T1000 (cell line): ENCODE results near the gene ATP9A.

Experiments
- DNase-seq: peaks from one replicate; lab custom pipeline; 2025; ENCODE audit warnings: mixed read lengths; lab: John Stamatoyannopoulos, UW

Gene ATP9A

DNA sequence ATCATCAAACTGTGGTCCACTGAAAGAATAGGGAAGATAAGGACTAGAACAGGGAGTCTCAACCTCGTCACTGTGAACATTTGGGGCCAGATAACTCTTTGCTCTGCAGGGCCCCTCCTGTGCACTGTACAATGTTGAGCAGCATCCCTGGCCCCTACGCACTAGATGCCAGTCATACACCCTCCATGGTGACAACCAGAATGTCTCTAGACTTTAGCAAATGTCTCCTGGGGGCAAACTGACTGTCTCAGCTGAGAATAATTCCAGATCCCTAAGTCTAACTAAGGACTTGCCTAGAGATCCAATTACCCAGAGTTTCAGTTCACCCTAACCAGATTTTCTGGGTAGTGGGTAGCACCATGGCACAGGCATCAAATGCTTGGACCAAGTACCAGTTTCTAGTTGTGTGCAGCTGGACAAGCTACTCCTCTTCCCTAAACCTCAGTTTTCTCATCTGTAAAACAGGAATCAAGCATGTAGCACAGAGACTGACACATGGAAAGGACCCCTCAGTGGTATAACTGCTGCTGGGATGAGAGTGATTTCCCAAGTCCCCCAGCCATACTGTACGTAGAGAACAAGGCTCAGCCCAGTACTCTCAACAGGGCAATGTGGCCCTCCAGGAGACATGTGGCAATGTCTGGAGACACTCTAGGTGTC lies 138.7 kb downstream of the ATP9A start:
- DNase-seq: no peak

DNA sequence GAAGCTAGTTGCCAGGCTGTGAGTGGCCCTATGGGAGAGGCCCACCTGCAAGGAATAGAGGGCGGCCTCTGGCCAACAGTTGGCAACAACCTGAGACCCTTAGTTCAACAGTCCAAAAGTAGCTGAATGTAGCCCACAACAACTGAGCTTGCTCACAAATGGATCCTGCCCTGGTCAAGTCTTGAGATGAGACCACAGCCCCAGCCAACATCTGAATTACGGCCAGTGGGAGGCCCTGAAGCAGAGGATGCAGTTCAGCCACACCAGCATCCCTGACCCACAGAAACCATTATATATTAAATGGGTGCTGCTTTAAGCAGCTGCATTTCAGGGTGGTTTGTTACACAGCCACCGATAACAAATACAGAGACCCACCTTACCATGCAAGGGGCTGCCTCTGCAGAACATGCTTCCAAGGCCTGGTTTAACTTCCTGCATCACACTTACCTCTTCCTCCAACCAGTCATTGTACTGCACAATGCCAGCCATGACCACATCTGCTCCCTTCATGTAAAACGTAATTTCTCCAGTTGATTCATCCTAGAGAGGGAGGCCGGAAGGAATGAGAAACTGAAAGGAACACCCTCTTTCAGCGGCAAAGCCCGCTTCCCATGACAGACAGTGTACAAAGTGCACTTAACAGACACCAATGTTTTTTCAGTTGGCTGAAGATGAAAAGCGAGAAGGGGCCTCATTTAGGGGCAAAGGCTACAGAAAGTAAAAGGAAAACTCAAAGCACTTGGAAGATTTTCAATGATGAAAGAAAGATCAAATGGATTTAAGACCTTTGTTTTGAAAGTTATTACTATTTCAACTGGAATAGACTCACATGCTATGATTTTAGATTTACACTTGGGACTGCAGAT lies 139.4 kb downstream of the ATP9A start:
- DNase-seq: no peak

DNA sequence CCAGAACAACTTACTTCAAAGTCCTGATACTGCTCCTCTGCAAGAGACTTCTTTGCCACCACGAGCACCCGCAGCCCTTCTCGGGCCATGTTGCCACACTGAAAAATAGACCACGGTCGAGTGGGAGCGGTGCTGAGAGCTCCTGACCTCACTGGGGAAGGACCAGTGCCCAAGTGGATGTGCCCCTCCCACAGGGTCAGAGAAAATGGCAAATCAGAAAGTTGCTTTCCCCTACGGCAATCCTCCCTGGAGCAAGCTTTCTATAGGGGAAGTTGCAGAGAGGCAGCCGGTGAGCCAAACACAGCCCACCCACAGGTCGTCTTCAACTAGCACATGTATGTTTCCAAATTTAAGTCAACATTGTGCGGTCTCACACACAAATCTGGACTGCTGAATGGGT lies 140.6 kb downstream of the ATP9A start:
- DNase-seq: no peak

DNA sequence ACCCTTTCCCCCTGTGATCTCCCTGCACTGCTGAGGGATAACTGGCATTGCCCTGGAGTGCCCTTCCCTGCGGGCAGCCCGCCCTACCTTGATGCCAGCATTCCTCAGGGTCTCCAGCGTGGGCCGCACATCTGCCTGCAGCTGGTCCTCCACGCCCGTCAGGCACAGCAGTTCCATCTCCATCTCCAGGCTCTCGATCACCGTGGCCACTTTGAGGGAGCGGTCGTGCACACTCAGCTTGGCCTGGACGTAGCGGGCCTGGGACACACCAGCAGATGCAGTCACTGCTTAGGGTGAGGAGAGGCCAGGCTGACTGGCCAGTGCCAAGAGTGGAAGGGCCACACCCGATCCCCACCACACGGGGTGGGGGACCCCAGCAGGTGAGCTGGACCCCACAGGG lies 143.1 kb downstream of the ATP9A start:
- no peak for DNase-seq

GRCh38 chr20:51624157-51624731 lies 143.9 kb downstream of the ATP9A start:
- DNase-seq: no peak

GRCh38 chr20:51623255-51623654 lies 144.9 kb downstream of the ATP9A start:
- no peak for DNase-seq

- no peak for DNase-seq
These were observed 146.0 kb downstream of the ATP9A start for GRCh38 chr20:51622004-51622874.

DNA sequence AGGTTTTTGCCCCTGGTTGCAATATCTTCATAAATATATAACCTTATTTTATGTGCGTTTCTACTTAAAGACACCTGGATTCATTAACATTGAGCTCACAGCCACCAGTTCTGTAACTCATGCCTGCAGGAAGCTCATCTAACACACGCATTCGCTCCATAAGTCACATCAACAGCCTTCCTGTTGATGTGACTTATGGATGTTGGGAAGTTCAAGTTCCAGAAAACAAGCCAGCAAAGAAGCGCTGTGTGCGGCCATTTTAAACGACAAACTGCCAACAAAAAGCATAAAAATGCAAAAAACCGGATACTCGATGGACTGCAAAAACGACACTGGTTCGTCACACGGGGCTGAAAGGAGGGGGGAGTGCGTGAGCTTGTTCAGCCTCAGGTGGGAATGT lies 147.8 kb downstream of the ATP9A start:
- DNase-seq: no peak

DNA sequence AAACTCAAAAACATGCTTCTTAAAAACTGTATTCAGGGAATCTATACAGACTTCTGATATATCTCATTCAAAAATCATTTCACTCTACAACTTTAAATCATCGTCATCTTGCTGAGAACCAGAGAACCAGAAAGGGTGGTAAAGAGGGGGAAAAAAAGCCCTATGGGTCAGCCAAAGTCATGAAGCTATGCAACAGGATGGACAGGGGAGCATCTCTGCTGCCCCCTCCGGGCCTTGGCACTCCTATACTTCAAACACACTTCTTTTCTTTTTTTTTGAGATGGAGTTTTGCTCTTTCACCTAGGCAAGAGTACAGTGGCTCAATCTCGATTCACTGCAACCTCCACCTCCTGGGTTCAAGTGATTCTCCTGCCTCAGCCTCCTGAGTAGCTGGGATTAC lies 152.1 kb downstream of the ATP9A start:
- no peak for DNase-seq

- DNase-seq: no peak
These were observed 153.5 kb downstream of the ATP9A start for GRCh38 chr20:51614687-51615086.

GRCh38 chr20:51613580-51613979 lies 154.6 kb downstream of the ATP9A start:
- DNase-seq: no peak

DNA sequence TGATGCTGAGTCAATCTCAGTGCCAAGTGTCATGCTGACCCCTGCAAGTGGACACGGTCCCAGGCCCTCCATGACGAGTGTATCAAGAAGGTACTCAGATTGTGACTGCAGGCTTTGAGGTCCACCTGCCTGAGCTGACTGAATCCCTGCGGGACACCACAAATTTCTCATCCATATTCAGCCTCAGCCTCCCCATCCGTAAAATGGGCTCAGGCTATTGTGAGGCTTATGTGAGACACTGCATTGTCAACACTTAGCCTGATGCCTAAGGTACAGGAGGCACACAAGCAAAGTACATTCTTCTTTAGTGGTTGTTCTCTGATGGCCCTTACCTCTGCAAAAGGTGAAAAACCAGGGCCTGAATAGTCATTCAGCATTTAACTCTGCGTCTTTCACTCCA lies 155.3 kb downstream of the ATP9A start:
- DNase-seq: no peak

- DNase-seq: no peak
These were observed 156.6 kb downstream of the ATP9A start for GRCh38 chr20:51611625-51611890.

GRCh38 chr20:51610761-51611624 lies 157.2 kb downstream of the ATP9A start:
- no peak for DNase-seq

DNA sequence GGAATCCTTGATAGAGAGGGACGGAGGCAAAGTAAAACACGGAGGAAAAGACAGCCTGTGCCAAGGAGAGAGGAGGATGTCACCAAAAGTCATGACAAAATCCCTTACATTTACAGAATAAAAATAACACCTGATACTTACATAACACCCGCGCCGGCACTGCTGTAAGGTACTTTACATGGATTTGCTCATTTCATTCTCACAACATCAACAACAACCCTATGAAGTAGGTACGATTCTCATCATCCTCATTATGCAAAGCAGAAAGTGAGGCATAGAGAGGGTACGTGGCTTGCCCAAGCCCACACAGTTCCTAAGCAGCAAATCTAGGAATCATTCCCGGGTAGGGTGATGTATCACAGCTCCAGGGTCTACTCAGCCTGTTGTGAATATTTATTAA lies 158.1 kb downstream of the ATP9A start:
- no peak for DNase-seq

- DNase-seq: no peak
These were observed 158.9 kb downstream of the ATP9A start for GRCh38 chr20:51609251-51609650.

DNA sequence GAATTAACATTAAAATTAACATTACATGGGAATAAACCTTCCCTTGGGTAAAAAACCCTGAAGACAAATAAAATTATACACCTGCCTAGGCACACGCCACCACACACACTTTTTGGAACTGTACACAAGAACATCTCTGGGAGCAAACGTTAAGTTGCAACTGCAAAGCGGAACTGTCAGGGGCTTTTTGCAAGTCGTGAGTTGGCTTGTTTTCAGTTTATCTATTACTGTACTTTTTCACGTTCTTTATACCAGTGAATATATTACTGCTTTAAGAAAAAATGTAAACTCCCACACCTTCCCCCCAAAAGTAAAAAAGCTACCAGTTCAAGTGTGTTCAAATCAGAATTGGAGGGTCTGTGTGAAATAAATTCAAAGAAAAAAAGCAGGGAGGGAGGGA lies 160.1 kb downstream of the ATP9A start:
- DNase-seq: no peak

DNA sequence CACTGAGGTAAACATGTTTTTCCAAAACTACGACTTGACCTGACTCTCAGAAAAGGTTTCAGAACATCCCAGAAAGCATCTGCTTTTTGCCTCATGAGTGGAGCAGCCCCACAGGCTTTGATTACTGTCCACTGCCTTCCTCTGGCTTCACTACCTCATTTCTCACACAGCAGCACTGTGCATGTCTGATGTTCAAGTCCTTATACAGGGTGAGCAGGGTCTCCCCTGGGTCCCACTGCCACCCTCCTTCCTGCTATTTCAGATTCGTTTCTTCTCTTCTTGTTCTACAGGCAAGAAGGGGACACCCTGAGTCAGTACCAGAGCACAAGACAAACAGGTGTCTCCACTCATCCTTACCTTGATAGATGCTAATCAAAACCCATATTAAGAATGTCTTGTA lies 161.0 kb downstream of the ATP9A start:
- no peak for DNase-seq

DNA sequence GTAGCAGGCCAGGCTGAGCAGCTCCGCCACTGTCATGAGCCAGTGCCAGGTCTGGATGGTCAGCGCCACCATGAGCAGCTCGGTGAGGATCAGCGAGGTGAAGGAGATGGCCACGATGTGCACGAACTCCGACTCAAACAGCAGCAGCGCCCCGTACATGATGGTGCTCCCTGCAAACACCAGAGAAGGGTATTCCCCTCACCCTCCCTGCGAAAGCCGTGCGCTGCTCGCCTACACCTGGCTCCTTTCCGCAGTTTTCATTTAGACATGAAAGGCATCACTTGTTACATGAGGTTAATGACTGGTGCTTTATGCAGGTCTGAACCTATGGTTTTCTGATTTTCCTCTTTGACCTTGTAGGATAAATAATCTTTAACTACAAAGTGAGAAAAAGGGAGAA lies 163.3 kb downstream of the ATP9A start:
- no peak for DNase-seq

DNA sequence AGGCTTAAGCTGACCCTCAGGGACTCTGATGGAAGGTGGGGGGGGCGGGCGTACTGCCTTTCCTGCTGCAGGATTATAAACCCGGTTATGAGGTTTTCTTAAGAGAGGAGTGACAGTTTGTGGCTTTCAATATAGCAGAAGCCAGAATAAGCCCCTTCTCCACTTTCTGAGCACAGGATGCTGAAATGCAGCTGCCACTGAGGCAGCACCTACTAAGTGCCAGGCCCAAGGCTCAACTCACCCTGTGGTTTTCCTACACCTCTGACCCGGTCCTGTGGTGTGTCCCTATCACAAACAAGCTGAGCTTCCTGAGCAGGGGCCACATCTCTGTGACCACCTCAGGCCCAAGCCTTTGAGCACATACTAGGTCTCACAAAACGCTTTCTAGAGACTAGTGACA lies 166.1 kb downstream of the ATP9A start:
- DNase-seq: no peak

- no peak for DNase-seq
These were observed 167.2 kb downstream of the ATP9A start for GRCh38 chr20:51600950-51601349.

DNA sequence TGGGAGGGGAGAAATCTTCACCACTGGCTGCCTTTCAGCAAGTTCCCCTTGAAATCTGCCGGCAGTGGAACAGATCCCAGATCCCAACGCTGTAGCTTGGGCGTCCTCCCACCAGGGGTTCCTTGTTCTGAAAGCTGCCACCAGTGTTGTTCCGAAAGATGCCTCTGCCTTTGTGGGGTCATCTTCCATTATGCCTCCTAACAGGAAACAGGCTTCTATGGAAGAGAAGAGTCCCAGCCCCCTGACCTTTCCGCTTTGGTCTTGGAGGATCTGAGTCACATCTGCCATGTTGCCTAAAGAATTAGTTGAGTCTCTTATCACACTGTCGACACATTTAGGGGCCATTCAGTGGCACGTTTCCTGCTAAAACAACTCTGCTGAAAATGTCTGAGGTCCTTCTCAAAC lies 168.2 kb downstream of the ATP9A start:
- no peak for DNase-seq
